ENCODE measurements around the gene ADCY2.
A peak's percentile ranks its signal among the peaks of the same experiment; 100 is the strongest.

Gene ADCY2

GRCh38 chr5:7851617-7852289 is 455.8 kb downstream of the ADCY2 start:
- H3K4me3 ChIP-seq (ENCODE audit: low read depth, low read length), result no peak overlapping the region

DNA sequence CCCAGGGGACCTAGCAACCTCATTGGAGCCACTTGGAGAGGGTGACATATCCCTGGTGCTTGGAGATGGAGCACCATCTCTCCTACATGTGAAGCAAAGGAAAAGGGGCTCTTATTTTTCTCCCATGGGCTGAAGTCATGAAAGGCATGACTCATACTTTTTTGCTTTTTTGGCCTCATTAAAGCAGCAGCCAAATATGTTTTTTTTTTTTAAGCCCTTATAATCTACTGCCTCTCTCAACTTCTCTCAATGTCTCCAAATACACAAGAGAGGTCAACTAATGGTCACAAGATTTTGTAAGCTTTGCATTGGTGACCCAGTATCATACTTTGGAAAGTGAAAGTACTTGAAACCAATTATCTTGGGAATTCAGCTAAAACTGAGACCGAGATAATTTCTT is 456.6 kb downstream of the ADCY2 start:
- H3K4me3 ChIP-seq (ENCODE audit: low read depth, low read length), result no peak overlapping the region
- TF ChIP-seq CTCF (IDR thresholded peaks at IDR 0.05; ENCODE audit: low read depth, low read length), result no peak
- in situ Hi-C loops (cut with HindIII; ENCODE audit: low sequenced_read_pairs), result no loop called here
- peak; percentile 11 for DNase-seq (ENCODE audit: low read depth, low spot score)

More at GRCh38 chr5:7851617-7852289, 455.8 kb downstream of the ADCY2 start:
- no peak for TF ChIP-seq CTCF (IDR thresholded peaks at IDR 0.05; ENCODE audit: low read depth, low read length)
- in situ Hi-C loops (cut with HindIII; ENCODE audit: low sequenced_read_pairs), result no loop called here
- no peak for DNase-seq (ENCODE audit: low read depth, low spot score)

GRCh38 chr5:7852988-7853387 is 457.1 kb downstream of the ADCY2 start:
- no peak overlapping the region for H3K4me3 ChIP-seq (ENCODE audit: low read depth, low read length)
- DNase-seq (ENCODE audit: low read depth, low spot score), result no peak
- TF ChIP-seq CTCF (IDR thresholded peaks at IDR 0.05; ENCODE audit: low read depth, low read length), result no peak
- in situ Hi-C loops (cut with HindIII; ENCODE audit: low sequenced_read_pairs), result no loop called here

DNA sequence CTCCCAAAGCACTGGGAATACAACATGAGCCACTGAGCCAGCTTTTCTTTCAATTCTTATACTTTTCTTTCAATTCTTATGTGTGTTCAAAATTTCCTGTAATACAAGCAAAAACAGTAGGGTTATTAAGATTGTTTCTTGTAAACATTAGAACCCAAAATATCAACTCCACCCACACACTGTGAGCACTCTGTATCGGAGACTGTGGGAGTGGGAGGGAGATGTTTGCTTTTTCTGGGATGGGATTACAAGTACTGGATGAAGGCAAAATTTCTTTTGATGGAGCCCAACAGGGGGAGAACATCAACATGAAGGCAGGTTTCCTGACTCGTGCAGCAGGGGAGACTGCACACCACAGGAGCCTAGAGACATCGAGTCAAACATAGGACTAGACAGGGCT is 459.7 kb downstream of the ADCY2 start:
- TF ChIP-seq CTCF (IDR thresholded peaks at IDR 0.05; ENCODE audit: low read depth, low read length), result no peak
- no peak overlapping the region for H3K4me3 ChIP-seq (ENCODE audit: low read depth, low read length)
- in situ Hi-C loops (cut with HindIII; ENCODE audit: low sequenced_read_pairs), result no loop called here
- no peak for DNase-seq (ENCODE audit: low read depth, low spot score)

DNA sequence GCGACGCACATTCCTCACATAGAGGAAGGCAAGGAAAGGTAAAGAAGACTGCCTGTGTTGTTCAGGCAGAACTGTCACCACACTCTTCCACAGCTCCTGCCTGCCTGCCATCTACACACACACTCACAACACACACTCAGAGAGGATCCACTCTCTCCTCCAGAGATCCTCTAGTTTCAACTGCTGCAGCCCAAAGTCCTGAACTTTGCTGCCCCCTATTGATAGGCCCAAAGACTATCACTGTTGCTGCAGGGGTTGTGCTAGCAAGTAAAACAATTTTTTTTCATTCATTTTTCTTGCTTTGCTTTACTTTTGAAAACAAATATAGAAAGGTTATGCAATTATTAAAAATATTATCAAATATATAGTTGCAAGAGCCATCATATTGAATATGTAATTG is 460.9 kb downstream of the ADCY2 start:
- no peak overlapping the region for H3K4me3 ChIP-seq (ENCODE audit: low read depth, low read length)
- in situ Hi-C loops (cut with HindIII; ENCODE audit: low sequenced_read_pairs), result no loop called here
- TF ChIP-seq CTCF (IDR thresholded peaks at IDR 0.05; ENCODE audit: low read depth, low read length), result peak; percentile 69
- DNase-seq (ENCODE audit: low read depth, low spot score), result peak; percentile 22

DNA sequence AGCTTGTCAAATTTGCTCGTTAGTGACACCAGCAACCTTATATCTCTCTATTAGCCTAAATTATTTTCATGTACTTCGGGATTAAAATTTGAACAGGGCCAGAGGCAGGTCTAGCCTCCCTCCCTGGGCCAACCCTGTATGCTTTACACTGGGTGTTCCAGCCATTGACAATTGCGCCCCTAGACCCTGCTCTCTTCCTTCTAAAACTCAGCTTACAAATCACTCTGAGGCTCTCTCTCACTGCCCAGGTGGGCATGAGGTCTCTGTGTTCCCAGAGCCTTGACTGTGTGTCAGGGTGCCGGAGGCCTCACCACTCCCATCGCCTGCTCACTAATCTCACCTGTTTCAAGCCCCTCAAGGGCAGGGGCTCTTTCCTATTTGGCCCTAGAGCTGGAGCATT is 461.4 kb downstream of the ADCY2 start:
- in situ Hi-C loops (cut with HindIII; ENCODE audit: low sequenced_read_pairs), result no loop called here
- no peak for DNase-seq (ENCODE audit: low read depth, low spot score)
- H3K4me3 ChIP-seq (ENCODE audit: low read depth, low read length), result no peak overlapping the region
- no peak for TF ChIP-seq CTCF (IDR thresholded peaks at IDR 0.05; ENCODE audit: low read depth, low read length)
